HG03354 (cell line): ENCODE measurements around the gene SLC24A4.
"Not testable (repeated sequence)": the region's sequence is repeated elsewhere in the genome, so short reads cannot be mapped to it uniquely, and the experiment has no call there.

ENCODE experiments used
- ATAC-seq: cut with Tn5 transposase; IDR thresholded peaks from one replicate; pipeline ENCODE4 v1.9.1; 2021; ENCODE audit warnings: mild to moderate bottlenecking; ENCODE audit not compliant: unreplicated experiment, poor library complexity, severe bottlenecking

SLC24A4 gene

GRCh38 chr14:92397953-92398564 lies 75.1 kb downstream of the SLC24A4 start:
- no peak for ATAC-seq

DNA sequence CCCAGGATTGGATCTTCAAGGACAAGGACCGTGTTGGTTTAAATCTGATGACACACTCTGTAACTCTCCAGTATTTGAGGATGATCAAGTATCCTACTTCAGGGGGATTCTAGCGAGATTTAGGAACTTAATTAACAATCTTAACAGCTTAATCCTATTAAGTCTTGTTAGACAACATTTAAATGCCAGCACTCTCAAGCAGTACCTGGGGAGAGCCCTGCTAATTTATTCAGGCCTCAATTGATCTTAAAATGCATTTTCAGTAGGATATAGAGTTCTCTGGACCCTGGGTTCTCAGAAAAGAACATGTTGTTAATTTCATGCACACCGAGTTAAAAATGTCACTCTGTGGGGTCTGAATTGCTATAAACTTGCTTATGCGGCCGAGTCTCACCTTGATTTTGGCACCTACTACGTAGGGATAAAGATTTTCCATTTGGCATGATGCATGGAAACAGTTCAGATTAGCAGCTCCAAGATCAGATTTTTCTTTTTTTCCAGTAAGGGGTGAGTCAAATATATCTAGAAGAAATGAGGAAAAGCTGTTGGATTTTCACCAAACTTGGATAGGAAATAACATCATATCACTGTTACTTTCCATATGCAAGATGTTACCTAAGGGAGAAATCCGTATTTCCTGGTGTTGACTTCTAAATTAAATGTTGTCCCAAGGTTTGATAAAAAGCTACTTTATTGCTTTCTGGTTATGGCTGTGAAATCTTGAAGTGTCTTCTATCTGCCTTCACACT lies 76.1 kb downstream of the SLC24A4 start:
- ATAC-seq: no peak

DNA sequence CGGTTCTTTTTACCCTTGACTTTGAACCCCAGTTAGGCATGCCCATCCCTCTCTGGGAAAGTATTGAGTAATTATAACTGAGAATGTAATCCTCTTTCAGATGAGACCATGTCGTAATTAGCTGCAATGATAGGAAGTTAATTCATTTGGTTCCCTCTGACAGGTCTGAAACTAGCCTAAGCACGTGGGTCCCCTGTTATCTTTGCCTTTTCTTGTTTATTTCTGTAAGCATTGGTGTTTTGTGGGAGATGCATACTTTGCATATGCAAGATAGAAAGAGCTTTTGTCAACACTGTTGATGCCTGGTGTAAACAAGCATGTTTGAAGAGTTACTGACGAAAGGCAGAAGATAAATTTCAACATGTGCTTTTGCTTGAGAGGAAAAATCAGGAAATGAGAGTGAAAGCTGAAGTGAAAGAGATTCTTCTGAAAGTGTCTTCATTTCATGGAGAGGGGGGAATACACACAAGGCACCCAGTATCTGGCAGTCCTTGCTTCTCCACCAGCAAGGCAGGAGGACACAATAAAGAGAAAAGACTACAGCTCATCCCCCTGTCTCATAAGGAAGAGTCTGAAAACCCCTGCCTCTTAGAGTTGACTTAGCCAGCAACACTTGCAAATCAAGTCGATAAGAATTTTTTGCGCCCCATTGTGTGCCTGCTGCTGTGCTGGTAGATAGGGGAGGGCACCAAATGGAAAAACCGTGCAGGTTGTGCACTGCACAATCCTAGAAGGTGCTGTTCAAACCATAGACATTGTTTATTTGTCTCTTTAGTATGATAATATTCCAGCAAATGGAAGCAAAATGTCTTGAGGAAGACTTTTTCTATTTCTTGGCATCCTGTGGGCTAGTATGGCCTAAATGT lies 77.8 kb downstream of the SLC24A4 start:
- peak; percentile 69 for ATAC-seq

GRCh38 chr14:92401561-92401960 lies 78.6 kb downstream of the SLC24A4 start:
- ATAC-seq: no peak

DNA sequence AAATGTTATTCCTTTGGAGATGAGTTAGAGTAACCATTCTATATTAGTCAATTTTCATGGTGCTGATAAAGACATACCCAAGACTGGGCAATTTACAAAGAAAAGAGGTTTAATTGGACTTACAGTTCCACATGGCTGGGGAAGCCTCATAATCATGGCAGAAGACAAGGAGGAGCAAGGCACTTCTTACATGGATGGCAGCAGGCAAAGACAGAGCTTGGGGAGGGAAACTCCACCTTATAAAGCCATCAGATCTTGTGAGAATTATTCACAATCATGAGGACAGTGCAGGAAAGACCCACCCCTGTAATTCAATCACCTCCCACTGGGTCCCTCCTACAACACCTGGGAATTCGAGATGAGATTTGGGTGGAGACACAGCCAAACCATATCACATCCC lies 79.5 kb downstream of the SLC24A4 start:
- ATAC-seq: not testable (repeated sequence)

- ATAC-seq: no peak
Observed at GRCh38 chr14:92404018-92404417, 81.1 kb downstream of the SLC24A4 start.

DNA sequence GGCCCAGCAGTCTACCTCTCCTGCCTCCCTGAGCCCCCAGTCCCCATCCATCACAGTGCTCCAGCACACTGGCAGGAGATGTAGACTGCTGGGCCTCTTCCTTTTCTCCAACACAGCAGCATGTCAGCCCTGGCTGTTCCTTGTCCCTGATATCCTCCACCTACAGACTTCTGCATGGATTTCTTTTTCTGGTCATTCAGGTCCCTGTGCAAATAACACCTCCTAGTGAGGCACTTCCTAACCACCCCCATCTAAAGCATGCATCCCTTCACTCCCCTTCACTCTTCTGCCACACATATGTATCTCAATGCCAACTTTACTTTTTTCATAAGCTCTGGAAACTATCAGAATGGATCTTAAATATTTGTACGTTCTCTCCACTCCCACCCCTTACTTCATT lies 81.5 kb downstream of the SLC24A4 start:
- no peak for ATAC-seq

- no peak for ATAC-seq
Observed at GRCh38 chr14:92404938-92405337, 82.0 kb downstream of the SLC24A4 start.

GRCh38 chr14:92407410-92407809 lies 84.4 kb downstream of the SLC24A4 start:
- no peak for ATAC-seq

DNA sequence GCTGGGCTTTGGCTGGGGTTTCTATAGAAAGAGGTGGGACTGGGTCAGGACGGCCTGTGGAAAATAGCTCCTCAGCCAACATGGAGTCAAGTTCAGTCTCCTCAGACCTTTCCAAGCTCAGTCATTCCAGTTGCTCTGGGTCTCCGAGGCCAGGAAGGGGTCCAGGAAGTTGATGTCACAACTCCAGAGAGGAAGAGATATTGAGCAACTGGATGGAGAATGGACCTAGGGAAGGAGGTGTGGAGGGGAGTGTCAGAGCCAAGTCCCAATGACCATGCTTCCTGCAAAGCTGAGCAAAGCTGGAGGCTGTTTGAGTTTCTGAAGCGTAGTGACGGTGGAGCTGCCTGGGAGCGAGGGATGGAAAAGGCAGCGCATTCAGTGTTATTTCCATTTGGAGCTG lies 86.1 kb downstream of the SLC24A4 start:
- no peak for ATAC-seq

GRCh38 chr14:92411135-92411534 lies 88.2 kb downstream of the SLC24A4 start:
- no peak for ATAC-seq

- no peak for ATAC-seq
Observed at GRCh38 chr14:92411941-92412340, 89.0 kb downstream of the SLC24A4 start.

GRCh38 chr14:92412912-92413311 lies 89.9 kb downstream of the SLC24A4 start:
- no peak for ATAC-seq

- no peak for ATAC-seq
Observed at GRCh38 chr14:92413379-92413778, 90.4 kb downstream of the SLC24A4 start.

- no peak for ATAC-seq
Observed at GRCh38 chr14:92414690-92415445, 91.9 kb downstream of the SLC24A4 start.

- ATAC-seq: no peak
Observed at GRCh38 chr14:92415969-92416368, 93.0 kb downstream of the SLC24A4 start.

GRCh38 chr14:92416544-92416943 lies 93.6 kb downstream of the SLC24A4 start:
- ATAC-seq: no peak

DNA sequence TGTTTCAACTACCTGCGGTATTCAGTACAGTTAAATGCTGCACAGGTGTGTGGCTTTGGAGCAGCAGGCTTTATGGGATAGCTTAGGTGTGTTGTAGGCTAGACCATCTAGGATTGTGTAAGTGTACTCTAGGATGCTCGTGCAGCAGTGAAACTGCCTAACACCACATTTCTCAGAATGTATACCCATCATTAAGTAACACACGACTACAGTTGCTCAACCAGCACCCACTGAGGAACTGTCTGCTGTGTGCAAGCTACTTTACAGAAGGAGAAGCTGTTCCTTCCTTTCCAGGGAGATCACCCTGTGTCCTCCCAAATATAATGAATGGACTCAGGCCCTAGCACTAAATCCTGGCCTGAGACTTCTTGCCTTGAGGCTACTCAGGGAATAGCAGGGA lies 94.8 kb downstream of the SLC24A4 start:
- ATAC-seq: no peak

- no peak for ATAC-seq
Observed at GRCh38 chr14:92421751-92422150, 98.8 kb downstream of the SLC24A4 start.

DNA sequence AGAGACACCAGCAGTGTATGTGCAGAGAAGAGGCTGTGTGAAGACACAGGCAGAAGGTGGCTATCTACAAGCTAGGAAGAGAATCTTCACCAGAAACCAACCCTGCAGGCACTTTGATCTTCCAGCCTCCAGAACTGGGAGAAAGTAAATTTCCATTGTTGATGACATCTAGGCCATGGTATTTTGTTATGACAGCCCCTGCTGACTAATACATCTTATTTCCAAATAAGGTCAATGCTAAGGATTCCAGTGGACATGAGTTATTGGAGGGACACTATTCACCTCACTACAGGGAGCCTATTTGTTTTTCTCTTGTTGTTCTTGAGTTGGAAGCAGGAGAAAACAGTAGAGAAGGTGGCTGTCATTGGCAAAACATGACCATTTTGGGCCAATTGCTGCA lies 102.1 kb downstream of the SLC24A4 start:
- no peak for ATAC-seq
